Skeletal muscle cell (primary cell): Measurements from ENCODE around the gene BACH2.

Experiments
- DNase-seq: peaks from one replicate; pipeline ENCODE4 v3.0.0-alpha.2; 2010; ENCODE audit warnings: low read depth
- H3K4me3 ChIP-seq: 2 replicates; pipeline ENCODE4 v1.5.1; 2011; ENCODE audit warnings: low read depth, mild to moderate bottlenecking, control low read depth, low read length, moderate library complexity

BACH2 gene

DNA sequence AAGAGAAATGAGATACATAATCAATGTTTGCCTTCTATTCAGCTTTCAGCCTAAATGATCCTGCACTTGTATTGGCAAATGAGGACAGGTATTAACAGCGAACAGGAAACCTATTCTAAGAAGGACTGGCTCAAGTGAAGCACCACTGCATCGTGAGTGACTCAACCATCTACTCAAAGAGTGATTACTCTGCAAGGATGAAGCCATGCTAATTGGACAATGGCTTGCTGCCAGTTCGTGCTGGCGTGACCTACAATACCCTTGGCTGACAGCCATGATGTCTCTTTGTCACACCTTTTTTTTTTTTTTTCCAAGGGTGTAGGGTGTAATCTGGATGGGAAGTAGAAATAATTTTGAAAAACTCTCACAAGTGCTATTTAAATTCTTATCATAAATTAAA is 297.5 kb downstream of the BACH2 start:
- no peak overlapping the region for H3K4me3 ChIP-seq
- no peak for DNase-seq

- H3K4me3 ChIP-seq: no peak overlapping the region
- DNase-seq: peak; percentile 57
These were observed 298.9 kb downstream of the BACH2 start for GRCh38 chr6:89997456-89998445.

- no peak overlapping the region for H3K4me3 ChIP-seq
- no peak for DNase-seq
These were observed 303.2 kb downstream of the BACH2 start for GRCh38 chr6:89993411-89993810.

- H3K4me3 ChIP-seq: no peak overlapping the region
- DNase-seq: no peak
These were observed 303.8 kb downstream of the BACH2 start for GRCh38 chr6:89992818-89993217.

DNA sequence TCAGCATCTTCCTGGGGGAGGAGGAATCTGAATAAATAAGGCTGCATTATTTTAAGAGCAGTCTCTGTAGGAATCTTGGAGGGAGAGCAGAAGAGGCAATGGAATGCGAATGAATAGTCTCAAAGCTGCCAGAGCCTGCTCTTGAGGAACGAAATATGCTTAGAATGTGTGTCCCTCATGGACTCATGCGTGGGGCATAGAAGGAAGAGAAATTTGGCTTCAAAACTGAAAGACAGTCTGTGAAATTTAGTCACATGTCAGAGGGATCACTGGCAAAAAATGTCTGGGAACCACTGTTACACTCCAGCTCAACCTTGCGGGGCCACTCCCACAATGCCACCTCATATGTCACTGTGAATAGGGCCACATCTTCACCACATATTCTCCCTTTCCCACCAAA is 306.9 kb downstream of the BACH2 start:
- H3K4me3 ChIP-seq: no peak overlapping the region
- peak; percentile 77 for DNase-seq

GRCh38 chr6:89987830-89988229 is 308.8 kb downstream of the BACH2 start:
- DNase-seq: no peak
- no peak overlapping the region for H3K4me3 ChIP-seq

- H3K4me3 ChIP-seq: no peak overlapping the region
- no peak for DNase-seq
These were observed 309.5 kb downstream of the BACH2 start for GRCh38 chr6:89987140-89987539.

DNA sequence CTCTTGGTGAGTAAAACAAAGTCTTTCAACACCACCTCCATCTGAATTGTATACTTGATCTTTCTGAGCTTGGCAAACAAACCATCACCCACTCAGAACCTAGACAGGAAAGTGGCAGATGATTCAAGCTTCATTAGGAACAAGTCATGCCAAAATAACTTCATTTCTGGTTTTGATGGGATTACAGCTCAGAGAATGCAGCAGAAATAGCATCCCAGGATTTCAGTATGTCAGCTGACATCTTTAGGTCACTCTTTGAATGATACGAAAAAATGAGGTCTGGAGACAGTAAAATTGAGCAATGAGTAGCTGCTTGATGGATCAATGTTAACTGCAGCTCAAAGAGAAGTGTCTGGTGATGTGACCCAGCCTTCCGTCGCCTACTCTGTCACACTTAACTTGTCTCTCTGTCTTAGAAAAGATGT is 310.0 kb downstream of the BACH2 start:
- no peak overlapping the region for H3K4me3 ChIP-seq
- DNase-seq: peak; percentile 92

GRCh38 chr6:89985751-89986493 is 310.7 kb downstream of the BACH2 start:
- DNase-seq: peak; percentile 96
- H3K4me3 ChIP-seq: no peak overlapping the region

GRCh38 chr6:89984926-89985750 is 311.5 kb downstream of the BACH2 start:
- H3K4me3 ChIP-seq: no peak overlapping the region
- peak; percentile 83 for DNase-seq

DNA sequence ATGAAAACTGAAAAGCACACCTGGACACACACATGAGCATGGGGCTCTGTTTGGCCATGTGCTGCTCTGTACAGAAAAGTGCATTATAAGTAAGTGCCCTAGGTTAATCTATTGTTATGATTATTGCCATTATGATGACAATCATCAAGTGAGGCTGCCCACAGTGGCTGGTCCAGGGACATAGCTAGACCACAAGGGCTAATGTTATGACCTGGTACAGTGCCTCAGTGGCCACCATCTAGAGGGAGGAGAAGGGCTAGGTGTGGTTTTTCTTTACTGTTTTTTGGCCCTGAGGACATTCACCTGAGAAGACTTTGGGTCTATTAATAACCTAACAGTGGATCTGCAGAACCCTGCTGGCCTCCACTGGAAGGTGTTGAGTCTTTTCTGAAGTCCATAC is 316.3 kb downstream of the BACH2 start:
- DNase-seq: no peak
- H3K4me3 ChIP-seq: no peak overlapping the region

- no peak for DNase-seq
- H3K4me3 ChIP-seq: no peak overlapping the region
These were observed 317.0 kb downstream of the BACH2 start for GRCh38 chr6:89979481-89980119.

- no peak for DNase-seq
- no peak overlapping the region for H3K4me3 ChIP-seq
These were observed 317.9 kb downstream of the BACH2 start for GRCh38 chr6:89978749-89979145.

GRCh38 chr6:89977808-89978748 is 318.6 kb downstream of the BACH2 start:
- H3K4me3 ChIP-seq: no peak overlapping the region
- DNase-seq: peak; percentile 93

- no peak overlapping the region for H3K4me3 ChIP-seq
- DNase-seq: no peak
These were observed 320.0 kb downstream of the BACH2 start for GRCh38 chr6:89976694-89977020.

DNA sequence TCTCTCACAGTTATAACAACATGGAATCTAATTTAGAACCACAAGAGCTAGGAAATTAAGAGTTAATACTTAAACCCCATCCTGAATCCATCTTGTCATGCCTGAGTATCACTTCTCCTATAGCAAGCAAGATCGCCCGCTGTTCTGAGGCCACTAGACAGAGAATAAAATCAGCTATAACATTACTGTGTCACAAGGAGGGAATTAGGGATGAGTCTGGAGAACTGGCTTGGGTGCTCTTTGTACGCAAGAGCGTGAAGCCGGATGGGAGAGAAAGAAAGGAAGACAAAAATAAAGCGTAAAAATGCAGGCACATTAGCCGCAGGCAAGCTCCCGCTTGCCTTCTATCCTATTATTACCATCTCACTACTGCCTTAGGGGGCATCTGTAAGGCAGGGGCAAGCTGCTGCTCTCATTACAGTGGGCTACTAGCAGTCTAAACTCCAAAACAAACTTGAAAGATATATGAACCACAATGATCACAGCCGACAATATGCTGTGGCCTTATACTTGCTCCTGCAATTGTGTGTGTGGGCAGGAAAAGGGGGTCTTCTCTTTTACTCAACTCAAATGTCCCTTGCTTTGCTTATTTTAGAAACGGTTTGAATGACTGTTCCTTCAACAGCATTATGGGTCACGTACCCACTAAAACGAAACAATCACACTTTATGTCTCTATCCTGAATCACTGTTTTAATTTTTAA is 320.5 kb downstream of the BACH2 start:
- no peak for DNase-seq
- H3K4me3 ChIP-seq: no peak overlapping the region

GRCh38 chr6:89975366-89975765 is 321.3 kb downstream of the BACH2 start:
- H3K4me3 ChIP-seq: no peak overlapping the region
- DNase-seq: no peak

DNA sequence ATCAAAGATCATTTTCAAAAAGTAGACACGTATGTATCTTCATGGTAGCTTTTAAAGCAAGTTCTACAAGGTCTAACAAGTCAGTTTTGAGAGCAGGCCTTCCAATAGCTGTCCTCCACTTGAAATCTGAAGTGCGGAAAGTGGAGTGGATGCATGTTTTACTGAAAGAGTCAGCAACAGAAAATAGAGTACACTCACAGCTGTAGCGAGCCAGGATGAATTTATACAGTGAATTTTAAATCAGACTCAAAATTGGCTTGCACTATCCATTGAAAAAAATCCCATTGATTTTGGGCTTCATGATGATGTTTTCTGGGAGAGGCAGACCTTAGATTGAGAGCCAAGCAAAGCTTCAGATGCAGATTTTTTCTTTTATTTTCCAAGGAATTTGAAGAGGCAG is 321.8 kb downstream of the BACH2 start:
- no peak overlapping the region for H3K4me3 ChIP-seq
- DNase-seq: no peak
